GM12891 (cell line): Measurements from ENCODE around the gene METTL22.
"Not testable (repeated sequence)": the region's sequence is repeated elsewhere in the genome, so short reads cannot be mapped to it uniquely, and the experiment has no call there.

Source experiments
- DNase-seq: peaks from one replicate; pipeline ENCODE4 v3.0.0; 2011; ENCODE audit warnings: low spot score; ENCODE audit not compliant: insufficient read length
- FAIRE-seq: peaks from 2 replicates; lab custom pipeline; 2011; peaks lifted over from hg19 to GRCh38; lab: Jason Lieb, UNC
- PAX5 ChIP-seq: IDR thresholded peaks from 2 replicates; pipeline ENCODE4 v1.6.1; 2011; ENCODE audit warnings: low read length, moderate library complexity, mild to moderate bottlenecking; ENCODE audit not compliant: insufficient read depth, severe bottlenecking
- POLR2A ChIP-seq: IDR thresholded peaks from 2 replicates; pipeline ENCODE4 v1.6.1; 2011; ENCODE audit warnings: low read depth, low read length, control low read depth
- POLR2AphosphoS5 ChIP-seq: IDR thresholded peaks from 2 replicates; pipeline ENCODE4 v1.6.1; 2011; ENCODE audit warnings: low read depth, low read length, control low read depth
- POU2F2 ChIP-seq: IDR thresholded peaks from 2 replicates; pipeline ENCODE4 v1.6.1; 2011; ENCODE audit warnings: low read depth, mild to moderate bottlenecking, control low read depth, low read length, moderate library complexity
- SPI1 ChIP-seq: IDR thresholded peaks from 2 replicates; pipeline ENCODE4 v1.6.1; 2011; ENCODE audit warnings: low read depth, low read length, control low read depth
- TAF1 ChIP-seq: IDR thresholded peaks from 2 replicates; pipeline ENCODE4 v1.6.1; 2011; ENCODE audit warnings: low read depth, low read length, control low read depth

The METTL22 gene

GRCh38 chr16:8645831-8646230, 24.3 kb downstream of the METTL22 start:
- TF ChIP-seq POLR2A (no peak), POLR2AphosphoS5 (no peak), POU2F2 (no peak)
- DNase-seq (no peak), FAIRE-seq (no peak)

GRCh38 chr16:8646326-8647053, 25.0 kb downstream of the METTL22 start:
- FAIRE-seq: no peak

GRCh38 chr16:8647721-8648318, 26.3 kb downstream of the METTL22 start:
- FAIRE-seq (no peak), DNase-seq (no peak)
- TF ChIP-seq SPI1: no peak
- no peak for TF ChIP-seq POU2F2
- TF ChIP-seq TAF1: no peak
- TF ChIP-seq PAX5: no peak
- no peak for TF ChIP-seq POLR2A
- no peak for TF ChIP-seq POLR2AphosphoS5

More at GRCh38 chr16:8646326-8647053, 25.0 kb downstream of the METTL22 start:
- TF ChIP-seq POLR2AphosphoS5 (no peak), TAF1 (no peak), PAX5 (no peak), POLR2A (no peak), SPI1 (no peak), POU2F2 (no peak)
- DNase-seq: no peak

- no peak for DNase-seq
- no peak for FAIRE-seq
Measured at GRCh38 chr16:8648877-8649276, 27.4 kb downstream of the METTL22 start.

GRCh38 chr16:8649829-8650554, 28.5 kb downstream of the METTL22 start:
- FAIRE-seq (no peak), DNase-seq (no peak)
- TF ChIP-seq SPI1 (no peak), TAF1 (no peak), POLR2AphosphoS5 (no peak), POU2F2 (no peak), PAX5 (no peak), POLR2A (no peak)

More at GRCh38 chr16:8648877-8649276, 27.4 kb downstream of the METTL22 start:
- TF ChIP-seq POU2F2: no peak
- no peak for TF ChIP-seq POLR2A
- no peak for TF ChIP-seq SPI1
- no peak for TF ChIP-seq TAF1
- TF ChIP-seq POLR2AphosphoS5: no peak
- no peak for TF ChIP-seq PAX5

GRCh38 chr16:8651958-8652357, 30.5 kb downstream of the METTL22 start:
- not testable (repeated sequence) for FAIRE-seq, DNase-seq

GRCh38 chr16:8655184-8655717, 33.8 kb downstream of the METTL22 start:
- peak; percentile 76 for FAIRE-seq
- TF ChIP-seq POLR2A: no peak
- no peak for TF ChIP-seq TAF1
- no peak for TF ChIP-seq POLR2AphosphoS5
- TF ChIP-seq SPI1: peak; percentile 97
- TF ChIP-seq POU2F2: peak; percentile 15; the same call in 1 of the 2 replicates
- no peak for TF ChIP-seq PAX5

GRCh38 chr16:8656376-8656775, 34.9 kb downstream of the METTL22 start:
- FAIRE-seq: no peak
- no peak for DNase-seq
- TF ChIP-seq POLR2AphosphoS5 (no peak), POLR2A (no peak), TAF1 (no peak), SPI1 (no peak), PAX5 (no peak), POU2F2 (no peak)

More at GRCh38 chr16:8655184-8655717, 33.8 kb downstream of the METTL22 start:
- DNase-seq: no peak

GRCh38 chr16:8660841-8661301, 39.4 kb downstream of the METTL22 start:
- TF ChIP-seq TAF1 (no peak), POU2F2 (no peak), POLR2AphosphoS5 (no peak), SPI1 (no peak), PAX5 (no peak), POLR2A (no peak)
- DNase-seq: peak; percentile 44
- peak; percentile 83 for FAIRE-seq

- no peak for FAIRE-seq
- no peak for DNase-seq
- TF ChIP-seq PAX5: no peak
- TF ChIP-seq POLR2A: no peak
- no peak for TF ChIP-seq POU2F2
- no peak for TF ChIP-seq POLR2AphosphoS5
- TF ChIP-seq TAF1: no peak
- no peak for TF ChIP-seq SPI1
Measured at GRCh38 chr16:8661703-8662102, 40.2 kb downstream of the METTL22 start.
